Panc1 (cell line): ENCODE results near the gene CTTNBP2NL. TPM values are rescaled to one million over a fixed set of nuclear protein-coding genes. Genes with fewer than 3 reads are reported as not detected.

Experiments used
- ATAC-seq: fragments of 200-7000 bp; cut with Tn5 transposase; 2 replicates; pipeline ENCODE4 v1.9.1; 2020; ENCODE audit warnings: mild to moderate bottlenecking, moderate library complexity
- BruUV-seq: library from RNA; stranded (reverse); fragments of 400-500 nt; replicated peaks from 2 replicates; lab custom pipeline; 2021; lab: Mats Ljungman, UMichigan
- CTCF ChIA-PET: fragments of 300-600 bp; sonication (Branson Sonifier 250); formaldehyde crosslinking; loops from one replicate; lab custom pipeline; 2022; ENCODE audit warnings: antibody characterized with exemption; lab: Charles Lee
- POLR2A ChIA-PET: fragments of 300-600 bp; sonication (Branson Sonifier 250); formaldehyde crosslinking; loops from one replicate; lab custom pipeline; 2022; ENCODE audit warnings: antibody characterized with exemption; lab: Charles Lee
- DNase-seq: peaks from one replicate; pipeline ENCODE4 v3.0.0-alpha.2; 2010; ENCODE audit warnings: low read depth, low spot score
- H3K27ac ChIP-seq: 2 replicates; pipeline ENCODE4 v1.5.1; 2011; ENCODE audit warnings: mild to moderate bottlenecking, low read length, inconsistent platforms
- H3K27me3 ChIP-seq: fragments of 200-500 bp; sonication (Bioruptor generic); 2 replicates; pipeline ENCODE4 v1.6.0; 2014; ENCODE audit warnings: low read length, inconsistent platforms; ENCODE audit not compliant: control insufficient read depth, insufficient read depth
- H3K36me3 ChIP-seq: fragments of 200-500 bp; sonication (Bioruptor generic); 2 replicates; pipeline ENCODE4 v1.5.1; 2014; ENCODE audit warnings: inconsistent platforms, mild to moderate bottlenecking, low read length, moderate library complexity; ENCODE audit not compliant: control insufficient read depth, insufficient read depth
- H3K4me1 ChIP-seq: 2 replicates; pipeline ENCODE4 v1.5.1; 2011; ENCODE audit warnings: inconsistent platforms, mild to moderate bottlenecking, low read length, moderate library complexity; ENCODE audit not compliant: control insufficient read depth, insufficient read depth
- H3K4me3 ChIP-seq, 2 experiments: 2 replicates each; pipeline ENCODE4 v1.5.1; 2011 to 2012; ENCODE audit warnings: low read depth in 2 of 2, low read length in 2 of 2, mild to moderate bottlenecking in 2 of 2, inconsistent platforms in 1 of 2, moderate library complexity in 1 of 2
- H3K9me3 ChIP-seq: fragments of 200-500 bp; sonication (Bioruptor generic); 2 replicates; pipeline ENCODE4 v1.5.1; 2014; ENCODE audit warnings: low read depth, mild to moderate bottlenecking, inconsistent platforms, low read length, moderate library complexity; ENCODE audit not compliant: control insufficient read depth, insufficient read depth
- CTCF ChIP-seq: fragments of 450-650 bp; IDR thresholded peaks from 2 replicates; pipeline ENCODE4 v1.5.1; 2017; ENCODE audit warnings: mild to moderate bottlenecking
- POLR2AphosphoS5 ChIP-seq: IDR thresholded peaks from 2 replicates; pipeline ENCODE4 v1.6.1; 2012; ENCODE audit warnings: mild to moderate bottlenecking, low read depth, low read length, moderate library complexity
- REST ChIP-seq, 2 experiments: IDR thresholded peaks; 2 replicates each; pipeline ENCODE4 v1.6.1; 2011 to 2012; ENCODE audit warnings: low read depth in 2 of 2, control low read depth in 1 of 2, low read length in 1 of 2, mild to moderate bottlenecking in 1 of 2, moderate library complexity in 1 of 2; ENCODE audit not compliant: insufficient read depth in 1 of 2
- SIN3A ChIP-seq: IDR thresholded peaks from 2 replicates; pipeline ENCODE4 v1.6.1; 2012; ENCODE audit warnings: low read depth, mild to moderate bottlenecking, low read length, moderate library complexity, borderline replicate concordance; ENCODE audit not compliant: insufficient read depth
- TCF7L2 ChIP-seq: IDR thresholded peaks from 2 replicates; pipeline ENCODE4 v1.6.1; 2011; ENCODE audit warnings: mild to moderate bottlenecking, low read depth, low read length, inconsistent platforms
- in situ Hi-C: cut with HindIII; loops from 2 replicates; pipeline ENCODE4 v1.10.0; 2016; ENCODE audit warnings: low sequenced_read_pairs, low pct_unique_long_range_greater_than_20kb
- intact Hi-C: fragments of 100-400 bp; cut with micrococcal nuclease; formaldehyde crosslinking; loops from one replicate; pipeline ENCODE4 v1.10.0; 2022; ENCODE audit not compliant: unreplicated experiment
- total RNA-seq: library from RNA; stranded (reverse); gene quantifications from one replicate; pipeline ENCODE4 v1.2.1, GENCODE V29; 2021; ENCODE audit not compliant: unreplicated experiment

CTTNBP2NL gene
- total RNA-seq, 1 experiment from 2014 or later = 18.4 TPM

- ChIA-PET CTCF (no interaction called here), POLR2A (no interaction called here)
- Histone ChIP-seq H3K36me3 (no peaks in the 10 kb centered on the region), H3K27me3 (peaks cover 2% of the 10 kb centered on the region; the same call in 1 of the 2 replicates), H3K4me3 (no peak overlapping the region), H3K4me1 (no peaks in the 10 kb centered on the region), H3K9me3 (no peaks in the 10 kb centered on the region), H3K27ac (no peak overlapping the region)
- TF ChIP-seq POLR2AphosphoS5 = no peak
- TF ChIP-seq SIN3A = no peak
- no peak for TF ChIP-seq TCF7L2
- no peak for TF ChIP-seq CTCF
- no peak for TF ChIP-seq REST (IDR thresholded peaks at IDR 0.05; ENCODE audit: insufficient read depth in 1 of 2, low read depth in 2 of 2, low read length in 1 of 2)
- BruUV-seq = no TSS peak
- intact Hi-C loops (no loop called here), in situ Hi-C loops (no loop called here)
- ATAC-seq (no peak), DNase-seq (no peak)
Measured at GRCh38 chr1:112358061-112358770, 37.8 kb upstream of the CTTNBP2NL start.

- DNase-seq (no peak), ATAC-seq (peak; percentile 93)
- peaks cover 2% of the 10 kb centered on the region; the same call in 1 of the 2 replicates for H3K27me3 ChIP-seq
- H3K9me3 ChIP-seq = no peaks in the 10 kb centered on the region
- no peak overlapping the region for H3K27ac ChIP-seq
- CTCF ChIA-PET = no interaction called here
- POLR2A ChIA-PET = no interaction called here
- no peak overlapping the region for H3K4me3 ChIP-seq
- TF ChIP-seq SIN3A (no peak), CTCF (peak; percentile 86)
- intact Hi-C loops = no loop called here
- H3K36me3 ChIP-seq = no peaks in the 10 kb centered on the region
- in situ Hi-C loops = no loop called here
- BruUV-seq = no TSS peak
- H3K4me1 ChIP-seq = no peaks in the 10 kb centered on the region
Measured at GRCh38 chr1:112358798-112359408, 37.1 kb upstream of the CTTNBP2NL start.
